Endothelial cell of umbilical vein (primary cell): ENCODE data around the gene PARD6G. TPM values are rescaled to one million over a fixed set of nuclear protein-coding genes. Genes with fewer than 3 reads are reported as not detected.

ENCODE experiments used
- BruUV-seq: library from RNA; stranded (reverse); fragments of 400-500 nt; replicated peaks from 2 replicates; lab custom pipeline; 2021; lab: Mats Ljungman, UMichigan
- CTCF ChIA-PET: fragments of 300-600, 350-600 bp; sonication (Branson Sonifier 250); formaldehyde crosslinking; loops from one replicate; lab custom pipeline; 2021; ENCODE audit warnings: antibody characterized with exemption, inconsistent platforms; lab: Charles Lee
- POLR2A ChIA-PET: fragments of 300-600, 350-600 bp; sonication (Branson Sonifier 250); formaldehyde crosslinking; loops from one replicate; lab custom pipeline; 2021; ENCODE audit warnings: antibody characterized with exemption, inconsistent platforms; lab: Charles Lee
- DNase-seq: peaks from one replicate; pipeline ENCODE4 v3.0.0-alpha.2; 2011; ENCODE audit warnings: low read depth, low spot score
- FAIRE-seq: peaks from 2 replicates; lab custom pipeline; 2011; peaks lifted over from hg19 to GRCh38; lab: Jason Lieb, UNC
- H2AFZ ChIP-seq: 2 replicates; pipeline ENCODE4 v1.6.0; 2012; ENCODE audit warnings: low read depth, low read length, control low read depth, inconsistent platforms
- H3K27ac ChIP-seq: 2 replicates; pipeline ENCODE4 v1.5.1; 2011; ENCODE audit warnings: low read depth, mild to moderate bottlenecking, control low read depth, low read length, moderate library complexity; ENCODE audit not compliant: insufficient read depth
- H3K27me3 ChIP-seq, 2 experiments: 2 replicates each; pipeline versions ENCODE4 v1.6.0 to v1.6.1; 2011; ENCODE audit warnings: low read length in 2 of 2, mixed read lengths in 1 of 2; ENCODE audit not compliant: control insufficient read depth in 2 of 2, insufficient read depth in 2 of 2
- H3K36me3 ChIP-seq, 2 experiments: 2 replicates in 1 of 2; 3 replicates in 1 of 2; pipeline ENCODE4 v1.5.1; 2011; ENCODE audit warnings: low read length in 2 of 2, mild to moderate bottlenecking in 1 of 2, moderate library complexity in 1 of 2; ENCODE audit not compliant: control insufficient read depth in 2 of 2, insufficient read depth in 2 of 2; ENCODE audit errors: extremely low read depth in 1 of 2
- H3K4me1 ChIP-seq: 3 replicates; pipeline ENCODE4 v1.5.1; 2011; ENCODE audit warnings: mild to moderate bottlenecking, low read length; ENCODE audit not compliant: control insufficient read depth, insufficient read depth; ENCODE audit errors: extremely low read depth
- H3K4me2 ChIP-seq: 2 replicates; pipeline ENCODE4 v1.6.1; 2011; ENCODE audit warnings: low read length, control low read depth, mixed read lengths; ENCODE audit not compliant: insufficient read depth
- H3K4me3 ChIP-seq, 3 experiments: fragments of 200-600 bp in 1 of 3; sonication (generic), shearing (Covaris generic) in 1 of 3; replicated peaks in 1 of 3; 2 replicates each; pipeline ENCODE4 v1.5.1; 2011 to 2016; ENCODE audit warnings: control low read depth in 3 of 3, low read length in 3 of 3, mild to moderate bottlenecking in 2 of 3, inconsistent platforms in 1 of 3, low read depth in 1 of 3, moderate library complexity in 1 of 3; ENCODE audit not compliant: insufficient read depth in 1 of 3
- H3K79me2 ChIP-seq: 2 replicates; pipeline ENCODE4 v1.6.0; 2012; ENCODE audit warnings: low read length, inconsistent platforms; ENCODE audit not compliant: control insufficient read depth, insufficient read depth
- H3K9ac ChIP-seq: replicated peaks from 2 replicates; pipeline ENCODE3; 2011; ENCODE audit warnings: low read length, control low read depth; ENCODE audit not compliant: insufficient read depth; ENCODE audit errors: extremely low read depth
- H3K9me1 ChIP-seq: replicated peaks from 3 replicates; pipeline ENCODE4 v1.6.0; 2011; ENCODE audit warnings: mild to moderate bottlenecking, low read length; ENCODE audit not compliant: control insufficient read depth, insufficient read depth; ENCODE audit errors: extremely low read depth
- H3K9me3 ChIP-seq: replicated peaks from 2 replicates; pipeline ENCODE4 v1.5.1; 2012; ENCODE audit warnings: low read length, inconsistent platforms; ENCODE audit not compliant: control insufficient read depth, insufficient read depth
- H4K20me1 ChIP-seq: replicated peaks from 2 replicates; pipeline ENCODE3; 2011; ENCODE audit warnings: mild to moderate bottlenecking, low read length; ENCODE audit not compliant: control insufficient read depth, insufficient read depth; ENCODE audit errors: extremely low read depth
- EZH2 ChIP-seq: IDR thresholded peaks from 2 replicates; pipeline ENCODE4 v1.6.1; 2012; ENCODE audit warnings: borderline replicate concordance, low read depth, mild to moderate bottlenecking, moderate library complexity, low read length, inconsistent platforms; ENCODE audit not compliant: severe bottlenecking
- FOS ChIP-seq: IDR thresholded peaks from 2 replicates; pipeline ENCODE4 v1.6.1; 2011; ENCODE audit warnings: mild to moderate bottlenecking, low read length, moderate library complexity, borderline replicate concordance; ENCODE audit not compliant: insufficient read depth
- GATA2 ChIP-seq: IDR thresholded peaks from 2 replicates; pipeline ENCODE4 v1.7.0; 2011; ENCODE audit warnings: low read depth, mild to moderate bottlenecking, moderate library complexity, mixed read lengths, low read length; ENCODE audit not compliant: insufficient read length, insufficient read depth
- JUN ChIP-seq: IDR thresholded peaks from 2 replicates; pipeline ENCODE4 v1.6.1; 2011; ENCODE audit warnings: borderline replicate concordance, low read depth; ENCODE audit not compliant: insufficient read length, insufficient read depth
- POLR2A ChIP-seq: IDR thresholded peaks from 2 replicates; pipeline ENCODE4 v1.6.1; 2012; ENCODE audit warnings: low read depth, mild to moderate bottlenecking, control low read depth, low read length
- POLR2AphosphoS5 ChIP-seq: IDR thresholded peaks from 2 replicates; pipeline ENCODE4 v1.6.1; 2012; ENCODE audit warnings: low read depth, mild to moderate bottlenecking, control low read depth, low read length, moderate library complexity; ENCODE audit not compliant: insufficient read depth
- dilution Hi-C: fragments of 300-500 bp; cut with MboI; formaldehyde crosslinking; loops from one replicate; pipeline ENCODE4 v1.15.0; 2019; ENCODE audit warnings: low sequenced_read_pairs; ENCODE audit not compliant: extremely low pct_ligation_motif_present
- intact Hi-C: fragments of 100-400 bp; cut with micrococcal nuclease; formaldehyde crosslinking; loops from one replicate; pipeline ENCODE4 v1.10.0; 2022
- polyA plus RNA-seq, 4 experiments: library from polyadenylated mRNA; depleted of rRNA in 3 of 4; stranded (reverse) in 3 of 4; unstranded in 1 of 4; fragments of >200 nt; gene quantifications; 2 replicates each; pipeline versions ENCODE4 v1.2.1 to v1.2.3, GENCODE V29; 2011 to 2012; ENCODE audit warnings: missing spikeins in 1 of 4
- total RNA-seq: library from RNA; stranded (reverse); gene quantifications from 2 replicates; pipeline ENCODE4 v1.2.3, GENCODE V29; 2021
- TF ChIP-seq, protein P1 (sequence below): IDR thresholded peaks from 2 replicates; pipeline ENCODE4 v1.6.1; 2011; ENCODE audit not compliant: insufficient read depth, insufficient read length
- TF ChIP-seq, protein P2 (sequence below), 2 donors: IDR thresholded peaks; 1 replicate in 1 of 2; 2 replicates in 1 of 2; pipeline ENCODE4 v1.5.1; 2011; ENCODE audit warnings: low read length in 2 of 2, mild to moderate bottlenecking in 2 of 2, moderate library complexity in 2 of 2, control low read depth in 1 of 2, inconsistent platforms in 1 of 2, low read depth in 1 of 2; ENCODE audit not compliant: insufficient read depth in 1 of 2; ENCODE audit errors: extremely low read depth in 1 of 2

Gene PARD6G
- total and polyA plus RNA-seq, 2 donors (not counting 3 experiments of a cell fraction or from before 2014, with no cell fraction given) = 1.2 to 1.8 TPM

DNA sequence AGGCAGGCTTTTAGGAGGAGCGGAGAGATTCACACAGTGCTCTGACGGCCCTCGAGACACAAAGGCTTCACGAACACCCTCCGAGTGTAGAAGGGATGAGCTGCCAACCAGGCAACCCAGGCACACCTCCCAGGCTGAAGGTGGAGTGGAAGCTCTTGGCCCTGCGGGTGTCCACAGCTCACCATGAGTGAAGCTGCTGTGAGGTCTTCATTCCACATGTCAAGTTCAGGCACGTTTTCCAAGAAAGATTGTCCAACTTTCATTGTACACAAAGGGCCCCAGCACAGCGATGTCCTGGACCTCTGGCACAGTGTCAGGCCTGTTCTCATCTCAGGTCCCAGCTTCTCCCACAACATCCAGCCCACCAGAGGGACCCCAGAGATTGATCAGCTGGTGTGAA, 13.4 kb downstream of the PARD6G start:
- DNase-seq (no peak), FAIRE-seq (no peak)
- dilution Hi-C loops = no loop called here
- Histone ChIP-seq H3K27me3 (no peaks in the 10 kb centered on the region), H3K79me2 (no peaks in the 10 kb centered on the region), H4K20me1 (no peaks in the 10 kb centered on the region), H3K9ac (no peak overlapping the region), H3K4me1 (no peaks in the 10 kb centered on the region), H3K4me2 (no peak overlapping the region), H3K9me3 (no peaks in the 10 kb centered on the region), H3K27ac (no peak overlapping the region), H3K9me1 (no peaks in the 10 kb centered on the region), H3K36me3 (no peaks in the 10 kb centered on the region), H2AFZ (no peak overlapping the region), H3K4me3 (no peak overlapping the region)
- intact Hi-C loops = no loop called here
- TF ChIP-seq POLR2AphosphoS5 (no peak), GATA2 (no peak), EZH2 (no peak), FOS (no peak), JUN (no peak), POLR2A (no peak)
- TF ChIP-seq, protein P1, sequence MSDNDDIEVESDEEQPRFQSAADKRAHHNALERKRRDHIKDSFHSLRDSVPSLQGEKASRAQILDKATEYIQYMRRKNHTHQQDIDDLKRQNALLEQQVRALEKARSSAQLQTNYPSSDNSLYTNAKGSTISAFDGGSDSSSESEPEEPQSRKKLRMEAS = no peak
- TF ChIP-seq, protein P2, sequence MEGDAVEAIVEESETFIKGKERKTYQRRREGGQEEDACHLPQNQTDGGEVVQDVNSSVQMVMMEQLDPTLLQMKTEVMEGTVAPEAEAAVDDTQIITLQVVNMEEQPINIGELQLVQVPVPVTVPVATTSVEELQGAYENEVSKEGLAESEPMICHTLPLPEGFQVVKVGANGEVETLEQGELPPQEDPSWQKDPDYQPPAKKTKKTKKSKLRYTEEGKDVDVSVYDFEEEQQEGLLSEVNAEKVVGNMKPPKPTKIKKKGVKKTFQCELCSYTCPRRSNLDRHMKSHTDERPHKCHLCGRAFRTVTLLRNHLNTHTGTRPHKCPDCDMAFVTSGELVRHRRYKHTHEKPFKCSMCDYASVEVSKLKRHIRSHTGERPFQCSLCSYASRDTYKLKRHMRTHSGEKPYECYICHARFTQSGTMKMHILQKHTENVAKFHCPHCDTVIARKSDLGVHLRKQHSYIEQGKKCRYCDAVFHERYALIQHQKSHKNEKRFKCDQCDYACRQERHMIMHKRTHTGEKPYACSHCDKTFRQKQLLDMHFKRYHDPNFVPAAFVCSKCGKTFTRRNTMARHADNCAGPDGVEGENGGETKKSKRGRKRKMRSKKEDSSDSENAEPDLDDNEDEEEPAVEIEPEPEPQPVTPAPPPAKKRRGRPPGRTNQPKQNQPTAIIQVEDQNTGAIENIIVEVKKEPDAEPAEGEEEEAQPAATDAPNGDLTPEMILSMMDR (IDR thresholded peaks at IDR 0.05; ENCODE audit: extremely low read depth in 1 of 2, insufficient read depth in 1 of 2, low read depth in 1 of 2, low read length in 2 of 2) = no peak
- BruUV-seq = no TSS peak
- ChIA-PET POLR2A (no interaction called here), CTCF (no interaction called here)
